Glutamatergic neuron (in vitro differentiated cells): ENCODE measurements around the gene MSI2. TPM values are rescaled to one million over a fixed set of nuclear protein-coding genes. Genes with fewer than 3 reads are reported as not detected.
A peak's percentile ranks its signal among the peaks of the same experiment; 100 is the strongest.

Source experiments
- DNase-seq: peaks from one replicate; pipeline ENCODE4 v3.0.0; 2022
- H3K27ac Mint-ChIP-seq: one replicate; pipeline ENCODE4 v1.8.0; 2020; ENCODE audit warnings: mild to moderate bottlenecking, mixed read lengths, inconsistent platforms; ENCODE audit not compliant: unreplicated experiment
- H3K27me3 Mint-ChIP-seq: one replicate; pipeline ENCODE4 v1.8.0; 2020; ENCODE audit warnings: mild to moderate bottlenecking, moderate library complexity, mixed read lengths, inconsistent platforms; ENCODE audit not compliant: unreplicated experiment
- H3K36me3 Mint-ChIP-seq: one replicate; pipeline ENCODE4 v1.8.0; 2020; ENCODE audit warnings: mild to moderate bottlenecking, mixed read lengths, inconsistent platforms; ENCODE audit not compliant: unreplicated experiment
- H3K4me1 Mint-ChIP-seq: one replicate; pipeline ENCODE4 v1.8.0; 2020; ENCODE audit warnings: mild to moderate bottlenecking, low read depth, mixed read lengths, inconsistent platforms; ENCODE audit not compliant: unreplicated experiment
- H3K4me3 Mint-ChIP-seq: one replicate; pipeline ENCODE4 v1.8.0; 2020; ENCODE audit warnings: mild to moderate bottlenecking, mixed read lengths, inconsistent platforms; ENCODE audit not compliant: unreplicated experiment
- H3K9me3 Mint-ChIP-seq: one replicate; pipeline ENCODE4 v1.8.0; 2020; ENCODE audit warnings: mild to moderate bottlenecking, moderate library complexity, mixed read lengths, inconsistent platforms; ENCODE audit not compliant: unreplicated experiment
- total RNA-seq: library from RNA; stranded (reverse); fragmentation: NEBNext Ultra II Directional; extraction: Animal tissue kit (Norgen Biotek cat#: 25700); gene quantifications from one replicate; pipeline ENCODE4 v1.2.1, GENCODE V29; 2021; ENCODE audit not compliant: unreplicated experiment
- TF ChIP-seq, protein P1 (sequence below): fragments of 200-600 bp; sonication (generic); IDR thresholded peaks from one replicate; pipeline ENCODE4 v1.5.0; 2021; ENCODE audit not compliant: partially characterized antibody, unreplicated experiment

Gene MSI2
- total RNA-seq, 1 donor from 2014 or later: 141 TPM

- peaks cover 14% of the 10 kb centered on the region for H3K4me1 Mint-ChIP-seq
- TF ChIP-seq, protein P1, sequence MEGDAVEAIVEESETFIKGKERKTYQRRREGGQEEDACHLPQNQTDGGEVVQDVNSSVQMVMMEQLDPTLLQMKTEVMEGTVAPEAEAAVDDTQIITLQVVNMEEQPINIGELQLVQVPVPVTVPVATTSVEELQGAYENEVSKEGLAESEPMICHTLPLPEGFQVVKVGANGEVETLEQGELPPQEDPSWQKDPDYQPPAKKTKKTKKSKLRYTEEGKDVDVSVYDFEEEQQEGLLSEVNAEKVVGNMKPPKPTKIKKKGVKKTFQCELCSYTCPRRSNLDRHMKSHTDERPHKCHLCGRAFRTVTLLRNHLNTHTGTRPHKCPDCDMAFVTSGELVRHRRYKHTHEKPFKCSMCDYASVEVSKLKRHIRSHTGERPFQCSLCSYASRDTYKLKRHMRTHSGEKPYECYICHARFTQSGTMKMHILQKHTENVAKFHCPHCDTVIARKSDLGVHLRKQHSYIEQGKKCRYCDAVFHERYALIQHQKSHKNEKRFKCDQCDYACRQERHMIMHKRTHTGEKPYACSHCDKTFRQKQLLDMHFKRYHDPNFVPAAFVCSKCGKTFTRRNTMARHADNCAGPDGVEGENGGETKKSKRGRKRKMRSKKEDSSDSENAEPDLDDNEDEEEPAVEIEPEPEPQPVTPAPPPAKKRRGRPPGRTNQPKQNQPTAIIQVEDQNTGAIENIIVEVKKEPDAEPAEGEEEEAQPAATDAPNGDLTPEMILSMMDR: peak; percentile 76
- no peaks in the 10 kb centered on the region for H3K27me3 Mint-ChIP-seq
- no peak overlapping the region for H3K4me3 Mint-ChIP-seq
- DNase-seq: peak; percentile 80
- no peak overlapping the region for H3K27ac Mint-ChIP-seq
- peaks cover 10% of the 10 kb centered on the region for H3K36me3 Mint-ChIP-seq
- H3K9me3 Mint-ChIP-seq: peaks cover 17% of the 10 kb centered on the region
Measured at GRCh38 chr17:57597531-57598453, 341.5 kb downstream of the MSI2 start.

- Mint-ChIP-seq H3K27me3 (peaks cover 4% of the 10 kb centered on the region), H3K4me3 (no peak overlapping the region), H3K27ac (no peak overlapping the region), H3K36me3 (peaks cover 10% of the 10 kb centered on the region), H3K4me1 (peaks cover 14% of the 10 kb centered on the region), H3K9me3 (peaks cover 15% of the 10 kb centered on the region)
- TF ChIP-seq, protein P1: no peak
- DNase-seq: no peak
Measured at GRCh38 chr17:57599271-57600045, 343.1 kb downstream of the MSI2 start.

GRCh38 chr17:57600074-57600473 is 343.8 kb downstream of the MSI2 start:
- Mint-ChIP-seq H3K4me1 (peaks cover 17% of the 10 kb centered on the region), H3K9me3 (peaks cover 12% of the 10 kb centered on the region), H3K4me3 (no peak overlapping the region), H3K27ac (no peak overlapping the region), H3K27me3 (peaks cover 4% of the 10 kb centered on the region), H3K36me3 (peaks cover 6% of the 10 kb centered on the region)
- TF ChIP-seq, protein P1: no peak
- DNase-seq: no peak

- H3K4me3 Mint-ChIP-seq: no peak overlapping the region
- H3K27me3 Mint-ChIP-seq: peaks cover 4% of the 10 kb centered on the region
- peaks cover 28% of the 10 kb centered on the region for H3K4me1 Mint-ChIP-seq
- H3K36me3 Mint-ChIP-seq: no peaks in the 10 kb centered on the region
- H3K27ac Mint-ChIP-seq: no peak overlapping the region
- no peak for DNase-seq
- H3K9me3 Mint-ChIP-seq: peaks cover 7% of the 10 kb centered on the region
- TF ChIP-seq, protein P1: no peak
Measured at GRCh38 chr17:57601143-57601735, 344.9 kb downstream of the MSI2 start.
